SIG-M5 (cell line): ENCODE data around the gene STT3B.
A peak's percentile ranks its signal among the peaks of the same experiment; 100 is the strongest.

Experiments used
- DNase-seq: peaks from one replicate; lab custom pipeline; 2025; lab: John Stamatoyannopoulos, UW

STT3B gene

GRCh38 chr3:31521468-31521867 is 11.3 kb upstream of the STT3B start:
- no peak for DNase-seq

DNA sequence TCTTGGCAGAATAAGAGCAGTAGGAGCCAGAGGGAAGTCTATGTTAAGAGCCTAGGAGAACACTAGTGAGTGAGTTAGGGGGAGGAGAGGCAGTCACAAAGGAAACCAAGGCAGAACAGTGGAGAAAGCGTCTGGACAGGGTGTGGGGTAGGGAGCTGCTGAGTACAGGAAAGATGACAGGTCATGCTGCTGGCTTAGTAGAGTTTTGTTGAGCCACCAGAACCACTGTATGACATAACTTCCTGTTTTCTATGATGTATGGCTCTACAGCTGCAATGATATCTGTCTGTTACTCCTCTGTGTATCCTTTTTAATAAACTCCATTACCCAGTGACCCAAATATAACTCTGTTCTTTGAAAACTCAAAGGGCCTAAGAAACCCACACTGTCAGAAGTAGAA is 10.6 kb upstream of the STT3B start:
- peak; percentile 47 for DNase-seq

DNA sequence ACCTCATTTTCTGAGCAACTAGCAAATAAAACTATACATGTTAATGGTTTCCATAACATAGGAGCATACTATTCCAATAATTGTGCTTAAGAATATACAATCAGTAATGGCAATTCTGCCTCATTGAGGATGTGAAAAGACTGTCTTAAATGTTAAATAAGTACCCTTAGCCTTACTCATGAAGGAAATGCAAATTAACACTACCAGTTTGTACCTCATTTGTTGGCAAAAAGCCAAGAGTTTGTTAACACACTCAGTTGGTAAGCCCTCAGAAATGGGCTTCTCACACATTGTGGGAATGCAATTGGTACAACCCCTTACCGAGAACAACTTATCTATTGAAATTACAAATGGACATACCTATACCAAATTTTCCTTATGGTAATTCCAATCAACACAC is 9.2 kb upstream of the STT3B start:
- DNase-seq, result no peak

DNA sequence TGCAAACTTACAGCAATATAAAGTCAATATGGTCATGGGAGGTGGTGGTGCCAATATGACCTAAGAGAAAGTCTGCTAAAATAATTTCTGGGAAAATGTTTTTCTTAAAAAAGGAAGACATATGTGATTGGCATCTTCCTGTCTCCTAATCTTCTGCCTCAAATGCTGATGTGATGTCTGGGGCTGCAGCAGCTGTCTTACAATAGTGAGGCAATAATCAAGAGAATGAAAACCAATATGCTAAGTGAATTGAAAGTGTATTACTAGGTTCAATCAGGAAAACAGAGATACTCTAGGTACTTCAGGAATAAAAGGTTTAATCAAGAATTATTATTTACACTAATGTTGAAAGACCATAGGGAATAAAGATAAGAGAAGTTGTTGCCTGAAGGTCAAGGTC is 7.2 kb upstream of the STT3B start:
- DNase-seq, result no peak

GRCh38 chr3:31529421-31529820 is 3.3 kb upstream of the STT3B start:
- DNase-seq, result no peak

- DNase-seq, result no peak
These were observed 2.4 kb upstream of the STT3B start for GRCh38 chr3:31530039-31530959.

DNA sequence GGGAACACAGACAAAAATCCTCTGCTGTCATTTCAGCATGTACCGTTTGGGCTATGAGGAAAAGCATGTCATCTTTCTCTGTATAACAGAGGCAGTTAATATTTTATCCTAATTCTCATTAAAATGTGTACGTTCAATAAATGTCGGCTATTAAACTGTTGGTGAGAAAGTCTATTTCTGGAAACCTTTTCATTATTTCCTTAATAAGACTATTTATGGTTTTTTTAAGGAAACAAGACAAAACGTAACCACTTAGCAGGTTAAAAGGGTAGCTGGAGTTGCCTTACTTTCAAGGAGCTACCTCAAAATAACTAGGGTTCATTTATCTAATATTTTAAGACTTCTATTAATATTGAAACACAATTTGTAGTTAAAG is 1.8 kb upstream of the STT3B start:
- no peak for DNase-seq

DNA sequence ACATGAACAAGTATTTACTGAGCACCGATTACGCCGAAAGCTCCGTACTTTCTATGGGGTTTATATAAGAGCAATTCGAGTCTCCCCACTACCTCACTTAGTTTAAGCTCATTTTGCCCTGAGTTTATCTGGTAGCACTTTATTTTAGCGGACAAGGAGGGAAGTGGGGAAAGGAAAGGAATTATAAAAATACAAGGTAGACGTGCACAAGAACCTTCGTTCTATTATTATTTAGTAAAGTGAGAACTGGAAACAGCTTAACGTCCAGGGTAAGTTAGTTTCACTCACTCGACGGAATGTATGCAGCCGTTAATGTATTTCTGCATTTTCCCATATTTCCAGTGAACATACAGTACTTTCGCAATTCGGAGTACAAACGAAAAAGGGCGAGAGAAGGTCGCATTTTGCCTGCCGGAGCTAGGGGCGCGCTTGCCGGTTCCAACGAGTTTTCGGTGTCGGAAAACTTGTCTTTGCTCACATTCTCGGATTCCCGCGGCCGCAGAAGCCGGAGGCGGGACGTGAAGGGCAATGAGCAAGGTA is 1.2 kb upstream of the STT3B start:
- DNase-seq, result no peak

DNA sequence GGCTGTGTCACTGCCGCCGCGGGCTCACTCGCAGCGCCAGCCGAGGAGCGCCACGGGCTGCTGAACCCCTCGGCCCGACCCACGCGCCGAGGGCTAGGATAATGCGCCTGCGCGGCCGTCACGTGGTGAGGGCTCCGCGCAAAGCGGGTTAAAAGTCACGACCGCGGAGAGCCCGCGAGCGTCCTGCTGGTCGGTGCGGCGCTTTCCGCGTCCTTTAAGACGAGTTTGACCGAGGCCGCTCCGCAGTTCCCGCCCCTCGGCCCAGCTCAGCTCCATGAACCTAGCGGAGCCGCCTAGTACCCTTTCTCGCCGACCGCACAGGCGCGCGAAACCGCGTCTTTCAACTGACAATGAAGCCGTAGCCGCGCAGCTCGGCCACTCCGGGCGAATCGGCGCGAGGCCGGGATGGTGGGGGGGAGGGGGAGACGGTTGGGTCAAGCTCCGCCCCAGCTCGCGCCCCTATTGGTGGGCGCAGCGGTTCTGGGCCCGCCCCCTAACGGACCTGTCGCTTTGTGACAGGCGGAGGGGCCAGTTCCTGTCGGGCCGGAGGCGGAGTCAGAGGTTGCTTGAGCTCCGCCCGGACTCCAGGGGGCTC is 636 bp upstream of the STT3B start:
- peak; percentile 79 for DNase-seq

- DNase-seq, result no peak
These were observed 692 bp downstream of the STT3B start for GRCh38 chr3:31533169-31534064.

- peak; percentile 43 for DNase-seq
These were observed 1.3 kb downstream of the STT3B start for GRCh38 chr3:31534065-31534425.

DNA sequence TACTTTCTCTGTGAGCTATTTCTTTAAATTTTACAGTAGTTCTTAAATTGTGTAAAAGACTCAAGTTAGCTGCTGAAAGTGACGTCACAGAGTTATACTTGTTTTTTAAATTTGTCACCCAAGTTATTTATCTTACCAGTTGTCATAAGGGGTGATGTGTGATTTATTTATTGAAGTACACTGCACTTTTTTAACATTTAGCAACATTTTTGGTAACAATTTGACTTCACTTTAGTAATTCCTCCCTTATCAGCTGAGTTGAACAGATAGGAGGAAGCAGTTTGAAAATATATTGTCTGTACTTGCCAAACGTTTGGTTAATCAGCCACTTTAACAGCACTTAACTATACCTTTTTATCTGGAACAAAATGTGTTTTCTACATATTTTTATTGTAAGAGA is 3.8 kb downstream of the STT3B start:
- no peak for DNase-seq

GRCh38 chr3:31538801-31539200 is 6.1 kb downstream of the STT3B start:
- no peak for DNase-seq

- no peak for DNase-seq
These were observed 6.5 kb downstream of the STT3B start for GRCh38 chr3:31539275-31539674.

DNA sequence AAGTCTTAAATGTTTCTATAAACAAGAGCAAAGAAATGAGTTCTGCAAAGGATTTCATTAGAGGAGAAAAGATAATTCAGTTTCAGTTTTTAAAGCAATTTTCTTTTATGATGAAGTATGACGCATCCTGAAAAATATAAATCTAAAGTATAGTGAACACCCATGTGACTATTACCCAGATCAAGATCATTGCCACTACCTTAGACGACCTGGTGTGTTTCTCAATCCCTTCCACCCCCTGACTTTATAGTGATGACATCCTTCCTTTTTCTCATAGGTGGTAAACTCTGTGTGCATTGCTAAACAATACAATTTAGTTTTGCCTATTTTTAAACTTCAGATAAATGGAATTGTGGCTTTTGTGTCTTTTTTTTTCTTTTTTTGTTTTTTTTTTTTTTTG is 8.4 kb downstream of the STT3B start:
- no peak for DNase-seq

DNA sequence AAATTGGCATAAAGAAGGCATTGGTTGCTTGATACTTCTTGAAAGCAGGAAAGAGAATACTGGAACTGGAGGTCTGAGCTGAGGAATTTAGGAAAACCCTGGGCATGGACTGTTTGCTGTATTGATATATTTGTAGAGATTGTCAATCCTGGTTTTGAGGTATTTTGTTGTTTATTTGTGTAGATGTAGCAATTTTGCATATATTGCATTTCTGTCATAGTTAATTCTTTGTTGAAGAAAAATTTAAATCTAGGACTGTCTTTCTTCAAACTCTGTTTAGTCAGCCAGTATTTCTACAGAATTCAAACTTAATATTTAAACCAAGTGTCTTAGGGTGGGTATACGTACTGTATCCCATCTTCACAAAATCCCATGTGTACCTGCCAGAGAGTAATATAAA is 9.5 kb downstream of the STT3B start:
- DNase-seq, result no peak

DNA sequence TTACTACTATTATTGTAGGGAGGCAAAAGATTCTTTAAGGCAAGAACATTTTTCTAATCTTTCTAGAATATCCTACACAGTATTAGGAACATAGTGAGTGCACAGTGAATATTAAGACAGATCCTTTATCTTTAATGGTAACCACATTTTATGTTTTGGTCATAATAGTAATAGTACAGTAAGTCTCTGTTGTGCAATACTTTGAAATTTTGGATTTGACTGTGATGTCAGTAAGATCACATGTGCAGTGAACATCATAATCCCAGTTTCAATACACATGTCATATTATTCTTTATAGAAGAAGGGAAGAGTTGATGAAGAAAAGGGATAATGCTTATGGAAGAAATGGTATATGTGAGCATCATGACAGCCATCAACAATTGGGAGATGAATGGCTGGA is 10.7 kb downstream of the STT3B start:
- no peak for DNase-seq

DNA sequence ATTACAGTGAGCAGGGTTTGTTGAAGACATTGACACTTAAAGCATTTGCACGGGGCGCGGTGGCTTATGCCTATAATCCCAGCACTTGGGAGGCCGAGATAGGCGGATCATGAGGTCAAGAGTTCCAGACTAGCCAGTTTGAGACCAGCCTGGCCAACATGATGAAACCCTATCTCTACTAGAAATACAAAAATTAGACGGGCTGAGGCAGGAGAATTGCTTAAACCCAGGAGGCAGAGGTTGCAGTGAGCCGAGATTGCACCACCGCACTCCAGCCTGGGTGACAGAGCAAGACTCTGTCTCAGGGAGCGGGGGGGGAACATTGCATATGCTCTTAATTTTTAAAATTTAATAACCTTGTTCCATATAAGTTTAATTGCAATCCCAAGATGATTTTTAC is 11.9 kb downstream of the STT3B start:
- DNase-seq, result no peak

GRCh38 chr3:31546162-31546561 is 13.4 kb downstream of the STT3B start:
- DNase-seq, result no peak

DNA sequence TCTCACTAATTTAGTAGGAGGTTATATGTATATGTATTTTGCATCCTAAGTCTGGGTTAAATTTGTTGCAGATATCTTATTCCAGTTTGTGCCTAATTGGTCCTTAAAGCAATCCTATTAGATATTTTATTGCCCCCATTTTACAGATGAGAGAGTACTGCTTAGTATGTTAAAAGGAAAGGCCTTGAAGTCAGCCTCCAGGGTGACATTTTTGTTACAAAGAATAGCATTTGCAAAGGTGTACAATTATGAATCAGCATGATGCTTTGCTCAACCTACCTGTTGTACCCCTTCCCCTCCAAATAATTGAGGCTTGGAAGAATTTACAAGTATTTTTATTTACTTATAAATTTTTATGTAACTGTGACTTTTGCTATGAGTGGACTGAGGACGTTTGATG is 14.0 kb downstream of the STT3B start:
- no peak for DNase-seq

GRCh38 chr3:31550452-31551251 is 17.9 kb downstream of the STT3B start:
- no peak for DNase-seq

DNA sequence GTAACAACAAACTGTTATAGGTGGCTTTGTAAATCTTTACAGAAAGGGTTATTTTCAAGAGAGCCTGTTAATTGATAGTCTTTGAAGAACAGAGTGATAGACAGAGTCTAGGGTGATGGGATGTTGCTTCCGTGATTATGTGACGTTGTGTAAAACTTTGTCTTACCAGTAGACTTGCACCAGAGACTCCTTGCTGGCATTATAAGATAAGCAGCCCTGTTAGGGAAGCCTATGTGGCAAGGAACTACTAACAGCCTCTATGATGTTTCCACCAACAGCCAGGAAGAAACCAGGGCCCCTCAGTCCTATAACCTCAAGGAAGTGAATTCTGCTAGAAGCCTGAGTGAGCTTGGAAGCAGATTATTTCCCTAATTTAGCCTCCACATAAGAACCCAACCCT is 18.9 kb downstream of the STT3B start:
- DNase-seq, result no peak
